Subcutaneous adipose tissue (tissue), 4 donors: Measurements from ENCODE around the gene NR0B1. TPM values are rescaled to one million over a fixed set of nuclear protein-coding genes. Genes with fewer than 3 reads are reported as not detected.

Experiments used
- CTCF ChIP-seq: fragments of 450-650 bp; IDR thresholded peaks from one replicate; pipeline ENCODE4 v1.5.1; 2016; ENCODE audit warnings: low read depth, mild to moderate bottlenecking, control low read depth, antibody characterized with exemption, moderate library complexity
- total RNA-seq, 4 donors: library from RNA; depleted of rRNA; stranded (reverse); fragments of >200 nt; gene quantifications; one replicate each; pipeline ENCODE4 v1.1.0, GENCODE V29; 2016

NR0B1 gene
- total RNA-seq, 4 donors from 2014 or later, result 0.34 TPM; not detected in 3

- TF ChIP-seq CTCF, result no peak
Measured at GRCh38 chrX:30312858-30313257, 3.7 kb upstream of the NR0B1 start.

GRCh38 chrX:30310429-30311206 is 1.4 kb upstream of the NR0B1 start:
- TF ChIP-seq CTCF, result no peak

- no peak for TF ChIP-seq CTCF
Measured at GRCh38 chrX:30308263-30309138, 689 bp downstream of the NR0B1 start.

GRCh38 chrX:30307466-30307865 is 1.7 kb downstream of the NR0B1 start:
- TF ChIP-seq CTCF, result no peak

- TF ChIP-seq CTCF, result no peak
Measured at GRCh38 chrX:30304866-30305265, 4.3 kb downstream of the NR0B1 start.

GRCh38 chrX:30302956-30303355 is 6.2 kb downstream of the NR0B1 start:
- TF ChIP-seq CTCF, result no peak

GRCh38 chrX:30301963-30302362 is 7.2 kb downstream of the NR0B1 start:
- TF ChIP-seq CTCF, result no peak
